OCI-LY1 (cell line): ENCODE data around the gene WSCD2.

Source experiments
- H2AFZ ChIP-seq: fragments of 200-600 bp; sonication (generic), shearing (Covaris generic); 2 replicates; pipeline ENCODE4 v1.6.0; 2014; ENCODE audit warnings: antibody characterized with exemption, mild to moderate bottlenecking, low read length
- H3F3A ChIP-seq: fragments of 200-600 bp; sonication (generic), shearing (Covaris generic); 2 replicates; pipeline ENCODE4 v1.6.0; 2014; ENCODE audit warnings: mild to moderate bottlenecking, antibody characterized with exemption, low read length, moderate library complexity; ENCODE audit not compliant: insufficient read depth
- H3K27ac ChIP-seq: fragments of 200-600 bp; sonication (generic); 2 replicates; pipeline ENCODE4 v1.5.1; 2014; ENCODE audit warnings: low read length, mixed run types, mild to moderate bottlenecking, low read depth; ENCODE audit not compliant: poor library complexity, severe bottlenecking
- H3K27me3 ChIP-seq: fragments of 200-600 bp; sonication (generic); 2 replicates; pipeline ENCODE4 v1.6.0; 2014; ENCODE audit warnings: antibody characterized with exemption, mild to moderate bottlenecking, low read length, moderate library complexity; ENCODE audit not compliant: insufficient read depth
- H3K36me3 ChIP-seq: fragments of 200-600 bp; sonication (generic); 2 replicates; pipeline ENCODE4 v1.6.1; 2014; ENCODE audit warnings: mild to moderate bottlenecking, antibody characterized with exemption, low read length, moderate library complexity, mixed read lengths; ENCODE audit not compliant: insufficient read depth
- H3K4me1 ChIP-seq: fragments of 200-600 bp; sonication (generic); 2 replicates; pipeline ENCODE4 v1.5.1; 2014; ENCODE audit warnings: mild to moderate bottlenecking, low read length, moderate library complexity; ENCODE audit not compliant: insufficient read depth, severe bottlenecking
- H3K4me2 ChIP-seq: fragments of 200-600 bp; sonication (generic), shearing (Covaris generic); 2 replicates; pipeline ENCODE4 v1.6.1; 2014; ENCODE audit warnings: low read length
- H3K4me3 ChIP-seq: fragments of 200-600 bp; sonication (generic); 2 replicates; pipeline ENCODE4 v1.5.1; 2014; ENCODE audit warnings: low read length, low read depth, mild to moderate bottlenecking, mixed read lengths; ENCODE audit not compliant: poor library complexity, severe bottlenecking
- H3K79me2 ChIP-seq: fragments of 200-600 bp; shearing (Covaris generic); 2 replicates; pipeline ENCODE4 v1.6.1; 2016; ENCODE audit warnings: mixed run types, low read length, mixed read lengths; ENCODE audit not compliant: insufficient read depth
- H3K9ac ChIP-seq: fragments of 200-600 bp; sonication (generic), shearing (Covaris generic); 2 replicates; pipeline ENCODE4 v1.6.1; 2014; ENCODE audit warnings: mild to moderate bottlenecking, low read length, mixed read lengths
- H3K9me2 ChIP-seq: fragments of 200-600 bp; sonication (generic), shearing (Covaris generic); 2 replicates; pipeline ENCODE4 v1.6.1; 2014; ENCODE audit warnings: low read depth, mild to moderate bottlenecking, low read length, mixed read lengths
- H3K9me3 ChIP-seq: fragments of 200-600 bp; shearing (Covaris generic); 2 replicates; pipeline ENCODE4 v1.6.1; 2014; ENCODE audit warnings: low read length, mixed read lengths
- H4K20me1 ChIP-seq: fragments of 200-600 bp; sonication (generic), shearing (Covaris generic); 2 replicates; pipeline ENCODE4 v1.6.0; 2016; ENCODE audit warnings: mild to moderate bottlenecking, low read length; ENCODE audit not compliant: insufficient read depth
- CTCF ChIP-seq: fragments of 200-600 bp; sonication (generic), shearing (Covaris generic); IDR thresholded peaks from 2 replicates; pipeline ENCODE4 v1.5.1; 2017; ENCODE audit warnings: mild to moderate bottlenecking, antibody characterized with exemption, low read length, moderate library complexity, mixed read lengths
- EZH2 ChIP-seq: fragments of 200-600 bp; sonication (generic), shearing (Covaris generic); IDR thresholded peaks from 2 replicates; pipeline ENCODE4 v1.8.0; 2017; ENCODE audit warnings: borderline replicate concordance, mixed run types, mild to moderate bottlenecking, antibody characterized with exemption, low read length, moderate library complexity, mixed read lengths

The WSCD2 gene

GRCh38 chr12:108231109-108231905, 102.2 kb downstream of the WSCD2 start:
- no peak overlapping the region for H3K4me3 ChIP-seq
- no peaks in the 10 kb centered on the region for H3K9me2 ChIP-seq
- no peak overlapping the region for H3K4me2 ChIP-seq
- H3K9ac ChIP-seq, result no peak overlapping the region
- no peaks in the 10 kb centered on the region for H4K20me1 ChIP-seq
- H3K27me3 ChIP-seq, result no peaks in the 10 kb centered on the region
- no peaks in the 10 kb centered on the region for H3K36me3 ChIP-seq
- no peaks in the 10 kb centered on the region for H3F3A ChIP-seq
- no peaks in the 10 kb centered on the region for H3K9me3 ChIP-seq
- H2AFZ ChIP-seq, result no peak overlapping the region
- no peaks in the 10 kb centered on the region for H3K4me1 ChIP-seq
- H3K27ac ChIP-seq, result no peak overlapping the region
- no peak for TF ChIP-seq EZH2
- no peak for TF ChIP-seq CTCF
- H3K79me2 ChIP-seq, result no peaks in the 10 kb centered on the region

- Histone ChIP-seq H3K79me2 (no peaks in the 10 kb centered on the region), H3K9me3 (no peaks in the 10 kb centered on the region), H3K4me1 (no peaks in the 10 kb centered on the region), H3K9ac (no peak overlapping the region), H3K4me3 (no peak overlapping the region), H3K27me3 (no peaks in the 10 kb centered on the region), H3K4me2 (no peak overlapping the region), H4K20me1 (no peaks in the 10 kb centered on the region), H3K9me2 (no peaks in the 10 kb centered on the region), H3K36me3 (no peaks in the 10 kb centered on the region), H3F3A (no peaks in the 10 kb centered on the region), H2AFZ (no peak overlapping the region), H3K27ac (no peak overlapping the region)
- TF ChIP-seq EZH2, result no peak
- TF ChIP-seq CTCF, result no peak
Observed at GRCh38 chr12:108231909-108232434, 102.9 kb downstream of the WSCD2 start.

GRCh38 chr12:108232565-108232964, 103.5 kb downstream of the WSCD2 start:
- no peak for TF ChIP-seq CTCF
- TF ChIP-seq EZH2, result no peak
- no peaks in the 10 kb centered on the region for H3K9me2 ChIP-seq
- H3K4me2 ChIP-seq, result no peak overlapping the region
- H3F3A ChIP-seq, result no peaks in the 10 kb centered on the region
- no peaks in the 10 kb centered on the region for H3K79me2 ChIP-seq
- H4K20me1 ChIP-seq, result no peaks in the 10 kb centered on the region
- no peak overlapping the region for H3K4me3 ChIP-seq
- no peaks in the 10 kb centered on the region for H3K4me1 ChIP-seq
- no peaks in the 10 kb centered on the region for H3K36me3 ChIP-seq
- no peak overlapping the region for H2AFZ ChIP-seq
- H3K9me3 ChIP-seq, result no peaks in the 10 kb centered on the region
- H3K27me3 ChIP-seq, result no peaks in the 10 kb centered on the region
- no peak overlapping the region for H3K9ac ChIP-seq
- no peak overlapping the region for H3K27ac ChIP-seq
